CD4-positive, alpha-beta T cell treated with Interleukin-1 beta for 1 hour (primary cell): ENCODE results near the gene TRMT13.

Source experiments
- DNase-seq, 2 donors: peaks; one replicate each; pipeline ENCODE4 v3.0.0-alpha.2; 2020 to 2022

Gene TRMT13

GRCh38 chr1:100132566-100133477 lies at the start of gene TRMT13, which contains the start of gene SASS6:
TRMT13 (plus strand) TSS chr1:100133163; CDS start chr1:100133169, 6 bp downstream.
SASS6 (minus strand) TSS chr1:100132930; CDS start chr1:100132814, 116 bp downstream.
- DNase-seq = peak; percentile 95

DNA sequence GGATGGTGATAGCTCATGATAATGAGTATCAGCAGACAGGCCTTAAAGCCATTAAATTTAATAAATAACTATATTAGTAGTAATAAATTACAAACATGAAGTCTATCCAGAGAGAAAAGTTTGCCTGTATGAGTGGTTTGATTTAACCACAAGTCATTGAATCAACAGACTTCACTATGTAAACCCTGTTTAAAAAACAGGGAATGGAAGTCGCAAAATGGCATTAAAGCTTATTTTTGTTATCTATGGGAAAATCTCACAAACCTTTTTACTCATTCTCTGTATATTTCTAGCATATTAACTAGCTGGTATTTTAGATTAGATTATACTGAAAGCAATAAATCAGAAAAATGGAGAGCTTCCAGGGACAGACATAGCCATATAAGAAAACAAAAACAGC lies 45.6 kb upstream of the TRMT13 start:
- DNase-seq = no peak

DNA sequence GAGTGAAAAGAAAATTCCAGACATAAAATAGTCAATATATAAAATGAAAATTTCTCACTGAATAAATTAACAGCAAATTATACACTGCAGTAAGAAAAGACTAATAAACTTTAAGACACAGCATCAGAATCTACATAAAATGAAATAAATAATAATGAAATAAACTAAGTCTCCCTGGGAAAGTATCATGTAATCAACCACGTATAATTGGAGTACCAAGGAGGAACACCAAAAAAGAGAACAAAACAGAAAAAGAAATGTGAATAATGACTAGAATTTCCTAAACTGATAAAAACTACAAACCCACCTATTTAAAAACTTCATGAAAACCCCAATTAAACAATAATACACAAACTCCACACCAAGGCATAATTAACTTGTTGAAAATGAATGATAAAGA lies 43.9 kb upstream of the TRMT13 start:
- no peak for DNase-seq

- DNase-seq = no peak
Measured at GRCh38 chr1:100090471-100090870, 42.5 kb upstream of the TRMT13 start.

DNA sequence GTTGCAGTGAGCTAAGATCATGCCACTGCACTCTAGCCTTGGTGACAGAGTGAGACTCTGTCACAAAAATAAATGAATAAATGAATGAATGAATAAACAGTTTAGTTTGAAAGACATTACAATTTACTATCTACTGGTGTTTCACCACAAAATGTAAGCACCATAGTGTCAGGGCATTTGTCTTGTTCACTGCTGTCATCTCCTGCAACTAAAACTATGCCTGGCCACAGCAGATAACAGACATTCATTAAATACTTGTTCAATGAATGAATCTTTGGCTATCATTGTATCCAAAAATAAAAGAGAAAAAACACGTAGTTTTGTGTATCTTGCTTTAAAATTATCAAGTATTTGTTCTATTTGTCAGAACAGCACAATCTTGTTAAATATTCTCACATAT lies 32.8 kb upstream of the TRMT13 start:
- no peak for DNase-seq

- no peak for DNase-seq
Measured at GRCh38 chr1:100101564-100101963, 31.4 kb upstream of the TRMT13 start.

GRCh38 chr1:100107696-100108095 lies 25.3 kb upstream of the TRMT13 start:
- no peak for DNase-seq

GRCh38 chr1:100109554-100110066 lies 23.4 kb upstream of the TRMT13 start:
- DNase-seq = no peak

DNA sequence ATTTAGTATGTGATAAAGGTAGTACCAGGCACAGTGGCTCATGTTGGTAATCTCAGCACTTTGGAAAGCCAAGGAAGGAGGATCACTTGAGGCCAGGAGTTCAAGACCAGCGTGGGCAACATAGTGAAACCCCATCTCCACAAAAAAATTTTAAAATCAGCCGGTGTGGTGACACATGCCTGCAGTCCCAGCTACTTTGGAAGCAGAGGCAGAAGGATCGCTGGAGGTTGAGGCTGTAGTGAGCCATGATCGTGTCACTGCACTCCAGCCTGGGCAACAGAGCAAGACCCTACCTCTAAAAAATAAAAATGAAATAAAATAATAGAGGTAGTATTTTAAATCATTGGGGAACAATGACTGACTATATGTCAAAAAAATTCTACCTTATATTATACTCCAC lies 17.4 kb upstream of the TRMT13 start:
- DNase-seq = no peak

GRCh38 chr1:100122177-100122576 lies 10.8 kb upstream of the TRMT13 start:
- DNase-seq = no peak

DNA sequence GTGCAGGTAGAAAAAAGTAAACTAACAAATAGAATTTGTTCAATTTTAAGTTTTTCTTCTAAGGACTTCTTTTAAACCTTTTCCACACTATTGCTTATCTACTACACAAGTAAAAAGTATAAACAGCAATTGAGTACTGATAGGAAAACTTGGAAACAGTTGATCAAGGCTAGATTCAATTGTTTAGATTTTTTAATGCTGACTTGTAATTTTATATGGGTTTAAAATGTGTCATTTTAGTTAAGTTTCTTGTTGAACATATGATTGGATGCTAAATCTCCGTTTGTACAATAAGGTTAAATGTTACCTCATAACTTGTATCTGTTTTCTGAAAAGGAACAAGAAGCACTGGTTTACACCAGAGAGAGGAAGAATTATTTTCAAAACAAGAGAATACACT lies 5.7 kb upstream of the TRMT13 start:
- DNase-seq = no peak

GRCh38 chr1:100130552-100131077 lies 2.3 kb upstream of the TRMT13 start:
- DNase-seq = no peak

GRCh38 chr1:100131623-100132022 lies 1.3 kb upstream of the TRMT13 start:
- no peak for DNase-seq

GRCh38 chr1:100134872-100135271 lies 1.9 kb downstream of the TRMT13 start:
- no peak for DNase-seq

- no peak for DNase-seq
Measured at GRCh38 chr1:100137602-100138001, 4.6 kb downstream of the TRMT13 start.

- no peak for DNase-seq
Measured at GRCh38 chr1:100141192-100141591, 8.2 kb downstream of the TRMT13 start.

- DNase-seq = no peak
Measured at GRCh38 chr1:100142343-100142742, 9.4 kb downstream of the TRMT13 start.

DNA sequence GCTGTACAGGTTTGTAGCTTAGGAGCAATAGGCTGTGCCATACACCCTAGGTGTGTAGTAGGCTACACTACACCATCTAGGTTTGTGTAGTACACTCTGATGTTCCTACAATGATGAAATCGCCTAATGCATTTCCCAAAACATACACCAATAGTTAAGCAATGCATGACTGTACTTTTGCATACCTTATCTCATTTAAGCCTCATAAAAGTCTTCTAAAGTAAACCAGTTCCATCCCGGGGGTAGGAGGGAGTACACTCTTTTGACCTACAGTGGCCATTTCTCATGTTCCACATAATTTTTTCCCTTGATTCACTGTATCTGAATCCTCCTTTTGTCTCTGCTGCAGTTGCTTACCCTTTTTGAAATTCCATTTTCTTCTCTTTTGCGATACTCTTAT lies 12.2 kb downstream of the TRMT13 start:
- DNase-seq = no peak

DNA sequence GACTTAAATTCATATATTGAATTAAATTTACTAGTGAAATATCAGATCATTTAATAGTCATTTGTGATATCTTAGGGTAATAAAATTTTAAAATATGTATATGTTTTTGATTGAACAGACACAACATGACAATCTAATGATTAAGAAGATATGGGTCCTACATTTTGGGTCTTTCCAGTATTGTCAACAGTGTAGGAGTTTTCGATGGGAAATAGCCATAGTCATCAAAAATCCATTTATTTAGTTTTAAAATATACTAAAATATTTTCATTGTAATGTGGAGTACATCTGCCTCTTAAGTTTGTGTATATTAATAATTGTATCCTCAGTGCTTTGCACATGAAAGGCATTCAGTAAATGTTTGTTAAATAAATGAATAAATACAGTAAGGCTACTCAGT lies 14.0 kb downstream of the TRMT13 start:
- no peak for DNase-seq

- no peak for DNase-seq
Measured at GRCh38 chr1:100147875-100148274, 14.9 kb downstream of the TRMT13 start.

- DNase-seq = no peak
Measured at GRCh38 chr1:100151679-100152078, 18.7 kb downstream of the TRMT13 start.

- no peak for DNase-seq
Measured at GRCh38 chr1:100152271-100152670, 19.3 kb downstream of the TRMT13 start.

- no peak for DNase-seq
Measured at GRCh38 chr1:100162881-100163280, 29.9 kb downstream of the TRMT13 start.

GRCh38 chr1:100164216-100164615 lies 31.3 kb downstream of the TRMT13 start:
- no peak for DNase-seq
